ENCODE results near the gene CDH4. TPM values are rescaled to one million over a fixed set of nuclear protein-coding genes. Genes with fewer than 3 reads are reported as not detected.

Gene CDH4
- total RNA-seq, 1 donor from 2014 or later = 8.3 TPM

- peaks cover 5% of the 10 kb centered on the region for H3K27me3 Mint-ChIP-seq
- H3K4me3 Mint-ChIP-seq = no peak overlapping the region
- no peaks in the 10 kb centered on the region for H3K36me3 Mint-ChIP-seq
- no peak overlapping the region for H3K27ac Mint-ChIP-seq
- no peaks in the 10 kb centered on the region for H3K9me3 Mint-ChIP-seq
- TF ChIP-seq CTCF (conservative IDR thresholded peaks at IDR 0.05) = no peak
- peaks cover 10% of the 10 kb centered on the region for H3K4me1 Mint-ChIP-seq (ENCODE audit: unreplicated experiment)
- no peak for DNase-seq (ENCODE audit: extremely low spot score, unreplicated experiment)
Measured at GRCh38 chr20:61659994-61660346, 407.9 kb downstream of the CDH4 start.

GRCh38 chr20:61660559-61660958 is 408.5 kb downstream of the CDH4 start:
- H3K9me3 Mint-ChIP-seq = no peaks in the 10 kb centered on the region
- H3K4me3 Mint-ChIP-seq = no peak overlapping the region
- TF ChIP-seq CTCF (conservative IDR thresholded peaks at IDR 0.05) = no peak
- no peaks in the 10 kb centered on the region for H3K36me3 Mint-ChIP-seq
- no peak overlapping the region for H3K27ac Mint-ChIP-seq
- no peak for DNase-seq (ENCODE audit: extremely low spot score, unreplicated experiment)
- peaks cover 5% of the 10 kb centered on the region for H3K27me3 Mint-ChIP-seq
- H3K4me1 Mint-ChIP-seq (ENCODE audit: unreplicated experiment) = peaks cover 10% of the 10 kb centered on the region

GRCh38 chr20:61661025-61661424 is 409.0 kb downstream of the CDH4 start:
- DNase-seq (ENCODE audit: extremely low spot score, unreplicated experiment) = no peak
- Mint-ChIP-seq H3K4me3 (no peak overlapping the region), H3K36me3 (no peaks in the 10 kb centered on the region), H3K4me1 (ENCODE audit: unreplicated experiment) (peaks cover 10% of the 10 kb centered on the region), H3K9me3 (no peaks in the 10 kb centered on the region), H3K27ac (no peak overlapping the region), H3K27me3 (peaks cover 3% of the 10 kb centered on the region)
- no peak for TF ChIP-seq CTCF (conservative IDR thresholded peaks at IDR 0.05)

- Mint-ChIP-seq H3K9me3 (no peaks in the 10 kb centered on the region), H3K4me1 (ENCODE audit: unreplicated experiment) (peaks cover 10% of the 10 kb centered on the region), H3K27me3 (peaks cover 3% of the 10 kb centered on the region), H3K27ac (no peak overlapping the region), H3K36me3 (no peaks in the 10 kb centered on the region), H3K4me3 (no peak overlapping the region)
- DNase-seq (ENCODE audit: extremely low spot score, unreplicated experiment) = no peak
- TF ChIP-seq CTCF (conservative IDR thresholded peaks at IDR 0.05) = no peak
Measured at GRCh38 chr20:61661583-61661982, 409.5 kb downstream of the CDH4 start.

- no peak overlapping the region for H3K4me3 Mint-ChIP-seq
- no peak overlapping the region for H3K27ac Mint-ChIP-seq
- DNase-seq (ENCODE audit: extremely low spot score, unreplicated experiment) = no peak
- H3K27me3 Mint-ChIP-seq = peaks cover 3% of the 10 kb centered on the region
- peak; percentile 63 for TF ChIP-seq CTCF (conservative IDR thresholded peaks at IDR 0.05)
- H3K36me3 Mint-ChIP-seq = no peaks in the 10 kb centered on the region
- H3K9me3 Mint-ChIP-seq = no peaks in the 10 kb centered on the region
- H3K4me1 Mint-ChIP-seq (ENCODE audit: unreplicated experiment) = peaks cover 9% of the 10 kb centered on the region
Measured at GRCh38 chr20:61662226-61662967, 410.3 kb downstream of the CDH4 start.
